HG03354 (cell line): ENCODE data around the gene CAMK2A.

Experiments used
- ATAC-seq: cut with Tn5 transposase; IDR thresholded peaks from one replicate; pipeline ENCODE4 v1.9.1; 2021; ENCODE audit warnings: mild to moderate bottlenecking; ENCODE audit not compliant: unreplicated experiment, poor library complexity, severe bottlenecking

CAMK2A gene

DNA sequence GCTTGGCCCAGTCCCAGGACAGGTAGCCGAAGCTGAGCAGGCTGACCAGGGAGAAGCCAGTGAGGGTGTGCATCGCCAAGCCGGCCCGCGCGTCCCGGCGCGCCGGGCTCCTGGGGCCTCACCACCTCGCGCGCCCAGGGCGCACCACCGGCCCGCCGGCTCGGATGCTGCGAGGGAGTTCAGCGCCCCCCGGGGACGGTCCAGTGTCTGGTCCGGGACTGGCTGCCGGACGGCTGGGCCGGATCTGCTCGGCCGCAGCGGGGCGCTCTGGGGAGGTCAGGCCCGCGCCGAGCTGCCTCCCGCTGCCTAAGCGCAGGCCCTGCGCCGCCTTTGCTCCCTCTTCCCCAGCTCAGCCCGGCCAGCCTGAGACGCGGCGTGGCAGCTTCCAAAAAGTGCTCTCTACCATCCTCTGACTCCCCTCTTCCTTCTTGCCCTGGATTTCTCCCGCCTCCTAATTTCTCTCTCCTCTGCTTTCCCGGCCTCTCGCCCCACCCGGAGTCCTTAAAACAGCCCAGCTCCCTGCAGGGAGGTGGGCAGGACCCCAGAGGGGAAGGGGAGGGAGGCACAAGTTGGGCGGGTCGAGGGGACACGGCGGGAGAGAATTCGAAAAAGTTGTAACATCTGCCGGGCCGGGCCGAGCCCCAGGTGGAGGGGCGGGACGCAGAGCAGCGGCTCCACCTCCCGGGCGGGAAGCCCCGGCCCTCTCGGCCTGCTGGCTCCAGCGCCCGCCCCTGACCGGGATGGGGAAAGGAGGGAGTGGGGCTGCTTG is 12.9 kb upstream of the CAMK2A start, which contains the start of gene ARSI:
ARSI (minus strand) TSS at position 605 of the 769 bp plus-strand sequence; CDS start at position 73, 532 bp downstream.
- ATAC-seq: no peak

GRCh38 chr5:150301901-150302300 is 12.3 kb upstream of the CAMK2A start:
- ATAC-seq: no peak

GRCh38 chr5:150301170-150301505 is 11.6 kb upstream of the CAMK2A start:
- ATAC-seq: no peak

DNA sequence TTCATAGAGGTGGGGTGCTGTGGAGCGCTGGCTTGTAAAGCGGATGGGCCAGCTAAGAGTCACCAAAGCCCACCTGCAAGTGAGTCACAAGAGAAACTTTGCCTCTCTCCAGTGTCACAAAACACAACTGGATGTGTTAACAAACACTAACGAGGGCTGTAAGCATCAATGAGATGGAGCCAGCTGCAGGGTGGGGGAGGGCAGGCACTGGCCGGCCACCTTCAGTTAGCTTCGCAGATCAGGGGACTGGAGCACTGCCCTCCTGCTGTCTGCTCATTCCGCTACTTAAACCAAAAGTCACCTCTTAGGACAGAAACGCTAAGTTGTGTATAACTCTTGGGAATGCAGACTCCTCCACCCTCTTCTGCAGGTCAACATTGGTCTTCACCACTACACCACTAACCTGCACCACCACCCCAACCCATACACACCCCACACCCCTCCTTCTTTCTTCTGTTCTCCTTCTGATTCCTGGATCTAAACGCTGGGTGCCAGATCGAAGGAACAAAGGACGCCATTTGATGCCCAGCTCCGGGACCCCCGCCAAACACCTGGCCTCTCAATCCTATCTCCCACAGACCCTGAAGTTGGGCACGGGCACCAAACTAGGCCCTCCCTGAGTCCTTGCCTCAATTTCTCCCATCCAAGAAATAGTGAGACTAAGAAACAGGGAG is 11.1 kb upstream of the CAMK2A start:
- ATAC-seq: no peak

DNA sequence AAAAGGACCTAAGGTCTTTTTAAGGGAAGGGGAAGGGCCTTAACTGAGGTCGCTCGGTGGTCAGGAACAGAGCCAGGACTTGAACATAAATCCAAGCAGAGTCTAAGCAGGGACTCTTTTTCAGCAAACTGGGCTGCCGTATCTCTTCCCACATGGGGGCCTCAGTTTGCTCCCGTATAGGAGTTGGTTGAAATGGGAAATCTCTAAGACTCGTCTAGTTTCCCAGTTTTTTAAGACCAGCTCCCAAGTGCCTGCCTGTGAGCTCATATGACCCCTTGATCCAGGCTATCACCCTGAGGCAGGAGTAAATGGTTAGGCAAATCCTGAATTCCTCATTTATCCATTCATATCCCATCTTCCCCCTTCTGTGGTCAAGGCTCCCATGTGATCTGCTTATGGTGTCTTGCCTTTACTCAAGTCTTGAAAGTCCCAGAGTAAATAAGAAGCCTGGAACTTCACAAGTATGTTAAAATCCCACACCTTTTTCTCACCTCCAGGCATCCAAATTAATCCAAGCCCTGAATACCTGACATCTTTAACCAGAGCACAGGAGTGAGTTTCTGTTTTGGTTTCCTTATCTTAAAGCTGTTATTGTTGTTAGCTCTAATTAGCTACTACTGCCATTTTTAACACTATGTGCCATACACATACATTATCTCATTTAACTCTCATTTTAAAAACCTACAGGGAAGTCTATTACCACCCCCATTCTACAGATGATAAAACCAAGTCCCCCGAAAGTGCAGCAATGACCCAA is 10.2 kb upstream of the CAMK2A start:
- no peak for ATAC-seq

- ATAC-seq: no peak
These were observed 9.3 kb upstream of the CAMK2A start for GRCh38 chr5:150298701-150299451.

DNA sequence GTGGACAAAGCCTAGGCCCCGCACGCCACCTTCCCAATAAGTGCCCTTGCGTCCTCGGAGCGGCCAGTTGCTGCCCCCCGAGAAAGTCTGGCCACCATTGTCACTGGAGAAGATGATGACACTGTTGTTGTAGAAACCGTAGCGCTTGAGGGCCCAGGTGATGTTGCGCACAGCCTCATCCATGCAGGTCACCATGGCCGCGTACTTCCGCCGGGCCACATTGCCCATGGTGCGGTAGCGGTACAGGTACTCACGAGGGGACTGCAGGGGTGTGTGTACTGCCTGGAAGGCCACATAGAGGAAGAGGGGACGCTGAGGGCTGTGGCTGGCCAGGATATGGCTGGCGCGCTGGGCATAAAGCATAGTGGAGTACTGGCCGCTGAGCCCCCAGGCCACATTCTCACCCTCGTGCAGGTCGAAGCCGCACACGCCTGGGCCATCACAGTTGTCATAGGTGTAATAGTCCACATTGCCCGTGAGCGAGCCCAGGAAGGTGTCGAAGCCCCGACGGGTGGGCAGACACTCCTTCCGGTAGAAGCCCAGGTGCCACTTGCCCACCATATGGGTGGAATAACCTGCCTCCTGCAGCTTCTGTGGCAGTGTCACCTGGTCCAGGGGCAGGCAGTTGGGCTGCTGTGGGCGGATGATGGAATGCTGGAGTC is 8.5 kb upstream of the CAMK2A start:
- ATAC-seq: no peak

- no peak for ATAC-seq
These were observed 7.8 kb upstream of the CAMK2A start for GRCh38 chr5:150297236-150297890.

DNA sequence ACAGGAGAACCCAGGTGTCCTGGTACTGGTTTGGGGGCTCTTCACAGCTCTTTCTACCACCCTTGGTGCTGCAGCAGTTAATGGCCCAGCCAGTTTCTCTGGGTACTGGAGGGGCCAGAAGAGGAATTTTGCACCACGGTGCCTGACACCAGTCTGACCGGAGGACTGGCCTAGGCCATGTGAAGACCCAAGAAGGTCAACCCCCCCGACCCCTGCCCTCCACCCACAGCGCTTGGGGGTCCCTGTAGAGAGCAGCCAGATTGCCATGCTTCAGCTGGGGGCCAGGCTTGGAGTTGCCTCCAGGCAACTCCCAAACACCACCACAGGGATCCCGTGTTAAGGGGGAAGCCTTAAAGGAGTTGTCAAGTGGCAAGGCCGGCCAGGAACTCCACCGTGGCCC is 6.9 kb upstream of the CAMK2A start:
- no peak for ATAC-seq

GRCh38 chr5:150295741-150296486 is 6.3 kb upstream of the CAMK2A start:
- no peak for ATAC-seq

GRCh38 chr5:150295172-150295634 is 5.6 kb upstream of the CAMK2A start:
- ATAC-seq: no peak

DNA sequence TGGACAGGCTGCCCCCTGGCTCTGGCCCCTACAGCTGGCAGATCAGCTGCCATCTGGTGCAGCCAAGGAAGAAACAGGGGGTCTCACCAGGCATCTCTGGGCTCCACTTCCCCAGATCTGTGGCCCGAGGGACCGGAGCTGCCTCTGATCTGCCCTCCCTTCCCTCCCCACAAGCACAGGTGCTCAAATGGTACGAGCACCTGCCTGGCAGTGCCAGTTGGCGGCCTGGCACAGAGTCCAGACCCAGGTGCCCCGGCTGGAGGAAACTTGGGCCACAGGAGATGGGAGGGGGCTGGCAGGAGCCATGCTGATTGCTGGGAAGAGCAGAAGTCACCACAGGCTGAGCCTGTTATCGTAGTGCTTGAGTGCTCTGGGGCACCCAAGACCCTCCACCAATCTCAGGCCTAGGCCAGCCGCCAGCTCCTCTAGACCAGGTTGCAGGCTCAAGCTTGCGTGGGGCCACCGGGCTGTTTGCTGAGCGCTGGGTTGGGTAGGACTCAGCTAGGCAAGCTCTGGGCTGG is 5.0 kb upstream of the CAMK2A start:
- no peak for ATAC-seq

DNA sequence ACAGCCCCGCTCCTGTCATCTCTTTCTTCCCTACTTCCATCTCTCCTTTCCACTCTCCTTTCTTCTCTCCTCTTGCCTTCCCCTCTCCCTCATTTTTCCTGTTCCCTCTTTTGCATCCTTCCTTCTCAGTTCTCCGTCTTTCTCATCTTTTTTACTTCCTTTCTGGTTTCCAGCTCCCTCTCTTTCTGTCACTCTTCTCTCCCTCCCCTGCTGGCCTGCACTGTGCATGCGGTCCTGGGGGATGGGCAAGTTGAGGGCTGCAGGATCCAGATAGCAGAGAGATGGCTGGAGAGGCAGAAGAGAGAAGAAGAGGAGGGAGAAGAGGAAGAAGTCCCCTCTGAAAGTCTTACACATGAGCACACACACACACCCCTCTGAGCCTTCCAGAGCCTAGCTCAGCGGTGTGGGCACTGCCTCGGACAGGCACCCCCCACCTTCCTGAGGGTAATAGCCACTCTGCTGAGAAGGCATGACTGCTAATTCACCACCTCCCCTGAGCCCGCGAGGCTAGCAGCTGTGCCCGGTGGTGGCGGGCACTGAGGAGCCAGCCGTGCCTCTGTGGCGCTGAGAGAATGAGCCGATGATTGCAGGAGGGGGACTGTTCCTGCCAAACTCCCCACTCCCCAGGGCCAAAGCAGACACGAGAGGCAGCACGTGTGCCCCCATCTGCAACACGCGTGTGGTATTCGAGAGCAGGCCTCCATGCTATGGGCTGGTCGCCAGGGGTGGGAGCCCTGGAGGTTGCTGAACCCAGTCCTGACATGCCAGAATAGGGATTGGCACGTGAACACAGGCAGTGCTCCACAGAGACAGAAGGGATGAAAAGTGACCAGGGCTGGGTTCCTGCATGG is 3.7 kb upstream of the CAMK2A start:
- no peak for ATAC-seq

GRCh38 chr5:150291388-150292385 is 2.1 kb upstream of the CAMK2A start:
- ATAC-seq: no peak

DNA sequence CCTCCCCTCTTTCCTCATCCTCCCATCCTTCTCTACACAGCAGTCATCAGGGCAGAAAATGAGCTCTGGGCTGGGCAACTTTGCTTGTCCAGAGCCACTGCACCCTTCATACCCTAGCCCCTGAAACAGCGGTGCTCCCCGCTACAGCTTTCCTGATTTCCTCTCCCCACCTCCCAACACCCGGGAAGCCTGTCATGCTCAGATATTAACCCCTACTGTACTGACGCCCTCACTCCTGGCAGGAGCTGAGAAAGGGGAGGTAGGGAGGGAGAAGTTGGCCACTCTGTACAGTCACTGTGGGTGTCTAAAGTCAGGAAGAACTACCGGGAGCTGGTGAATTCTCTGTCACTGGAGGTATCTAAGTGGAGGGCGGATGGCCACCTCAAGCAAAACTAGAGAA is 782 bp downstream of the CAMK2A start:
- no peak for ATAC-seq

DNA sequence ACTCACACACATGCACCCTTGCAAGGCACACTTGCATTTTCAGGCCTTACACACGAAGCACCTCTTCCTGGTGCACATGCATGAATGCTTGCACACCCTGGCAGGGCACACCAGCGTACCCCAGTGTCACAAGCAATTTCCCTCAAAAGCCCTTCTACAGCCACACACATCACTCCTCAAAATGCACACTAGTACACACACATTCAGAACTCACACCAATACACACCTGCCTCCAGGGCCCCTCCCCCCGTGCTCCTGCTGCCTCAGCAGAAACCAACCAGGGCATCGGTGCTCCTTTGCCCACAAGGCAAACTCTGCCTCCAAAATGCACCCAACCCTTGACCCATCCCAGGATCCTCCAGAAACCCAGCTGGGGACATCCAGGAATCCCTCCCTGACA is 1.2 kb downstream of the CAMK2A start:
- ATAC-seq: no peak
